NCI-H524 (cell line): ENCODE measurements around the gene C19orf73.

Experiments
- DNase-seq, 2 experiments: peaks; one replicate each; lab custom pipeline; 2025; lab: John Stamatoyannopoulos, UW

Gene C19orf73

GRCh38 chr19:49118565-49119410, at the start of gene C19orf73:
Gene C19orf73, minus strand, starts transcription at chr19:49119143. Its CDS starts 121 bp downstream, at chr19:49119022.
- peak; percentile 89 to 96 for DNase-seq

GRCh38 chr19:49168421-49168820, 49.5 kb upstream of the C19orf73 start:
- no peak for DNase-seq

GRCh38 chr19:49167857-49168409, 49.0 kb upstream of the C19orf73 start:
- DNase-seq, result no peak

GRCh38 chr19:49165865-49166301, 46.9 kb upstream of the C19orf73 start:
- peak in 1 of 2 experiments; percentile 20 for DNase-seq

GRCh38 chr19:49165111-49165750, 46.3 kb upstream of the C19orf73 start:
- DNase-seq, result no peak

- no peak for DNase-seq
Measured at GRCh38 chr19:49161987-49162386, 43.0 kb upstream of the C19orf73 start.

GRCh38 chr19:49160450-49161189, 41.7 kb upstream of the C19orf73 start:
- DNase-seq, result no peak

GRCh38 chr19:49157445-49158224, 38.7 kb upstream of the C19orf73 start, which contains the start of gene TRPM4:
Gene TRPM4, plus strand, starts transcription at chr19:49157792. Its CDS starts 75 bp downstream, at chr19:49157867.
- DNase-seq, result peak; percentile 74 to 77

- peak in 1 of 2 experiments; percentile 72 for DNase-seq
Measured at GRCh38 chr19:49155820-49156346, 36.9 kb upstream of the C19orf73 start.

GRCh38 chr19:49155005-49155819, 36.3 kb upstream of the C19orf73 start, which contains the start of gene HRC:
Gene HRC, minus strand, starts transcription at chr19:49155396. Its CDS starts 159 bp downstream, at chr19:49155237.
- DNase-seq, result no peak

- DNase-seq, result no peak
Measured at GRCh38 chr19:49154279-49154678, 35.3 kb upstream of the C19orf73 start.

- no peak for DNase-seq
Measured at GRCh38 chr19:49153167-49153809, 34.3 kb upstream of the C19orf73 start.

- no peak for DNase-seq
Measured at GRCh38 chr19:49152119-49152550, 33.2 kb upstream of the C19orf73 start.

- DNase-seq, result peak in 1 of 2 experiments; percentile 56
Measured at GRCh38 chr19:49151267-49152118, 32.5 kb upstream of the C19orf73 start.

GRCh38 chr19:49150944-49151243, 32.0 kb upstream of the C19orf73 start:
- DNase-seq, result no peak

- DNase-seq, result peak; percentile 90 to 92
Measured at GRCh38 chr19:49150106-49150943, 31.4 kb upstream of the C19orf73 start.

GRCh38 chr19:49149652-49150105, 30.7 kb upstream of the C19orf73 start:
- DNase-seq, result peak; percentile 83 to 91
